Hematopoietic multipotent progenitor cell (in vitro differentiated cells): Measurements from ENCODE around the gene PTS. TPM values are rescaled to one million over a fixed set of nuclear protein-coding genes. Genes with fewer than 3 reads are reported as not detected.

Experiments used
- small RNA-seq: library from RNA; depleted of rRNA; stranded (forward); fragments of <200 nt; gene quantifications from one replicate; pipeline ENCODE3, GENCODE V24; 2012
- total RNA-seq: library from RNA; depleted of rRNA; stranded (reverse); fragments of >200 nt; gene quantifications from one replicate; pipeline ENCODE4 v1.2.3, GENCODE V29; 2012

The PTS gene
- total RNA-seq, 1 donor, result 18.9 TPM

Small RNAs within 50 kb of the gene (small RNA-seq; reads per million reads assigned to genes)
- gene MRPS36P4, result not detected

Other genes starting within 250 kb of the PTS start
- 16.7 TPM for gene DLAT, start 201.0 kb upstream of the PTS start, total RNA-seq
- 0.54 TPM for gene PIH1D2, start 152.4 kb upstream of the PTS start, total RNA-seq
- 12.1 TPM for gene NKAPD1, start 152.1 kb upstream of the PTS start, total RNA-seq
- gene TIMM8B, start 139.7 kb upstream of the PTS start, total RNA-seq, result 39.6 TPM
- 156 TPM for gene SDHD, start 139.6 kb upstream of the PTS start, total RNA-seq
- 26.4 TPM for gene IL18, start 62.3 kb upstream of the PTS start, total RNA-seq
- not detected for gene TEX12, start 59.1 kb upstream of the PTS start, total RNA-seq
- gene BCO2, start 50.9 kb upstream of the PTS start, total RNA-seq, result 1.3 TPM
- gene PLET1, start 34.4 kb downstream of the PTS start, total RNA-seq, result not detected